Measurements from ENCODE around the gene PTGES2. TPM values are rescaled to one million over a fixed set of nuclear protein-coding genes. Genes with fewer than 3 reads are reported as not detected.

The PTGES2 gene
- total RNA-seq, 4 donors from 2014 or later, result 54.2 to 118 (median 83.0) TPM

DNA sequence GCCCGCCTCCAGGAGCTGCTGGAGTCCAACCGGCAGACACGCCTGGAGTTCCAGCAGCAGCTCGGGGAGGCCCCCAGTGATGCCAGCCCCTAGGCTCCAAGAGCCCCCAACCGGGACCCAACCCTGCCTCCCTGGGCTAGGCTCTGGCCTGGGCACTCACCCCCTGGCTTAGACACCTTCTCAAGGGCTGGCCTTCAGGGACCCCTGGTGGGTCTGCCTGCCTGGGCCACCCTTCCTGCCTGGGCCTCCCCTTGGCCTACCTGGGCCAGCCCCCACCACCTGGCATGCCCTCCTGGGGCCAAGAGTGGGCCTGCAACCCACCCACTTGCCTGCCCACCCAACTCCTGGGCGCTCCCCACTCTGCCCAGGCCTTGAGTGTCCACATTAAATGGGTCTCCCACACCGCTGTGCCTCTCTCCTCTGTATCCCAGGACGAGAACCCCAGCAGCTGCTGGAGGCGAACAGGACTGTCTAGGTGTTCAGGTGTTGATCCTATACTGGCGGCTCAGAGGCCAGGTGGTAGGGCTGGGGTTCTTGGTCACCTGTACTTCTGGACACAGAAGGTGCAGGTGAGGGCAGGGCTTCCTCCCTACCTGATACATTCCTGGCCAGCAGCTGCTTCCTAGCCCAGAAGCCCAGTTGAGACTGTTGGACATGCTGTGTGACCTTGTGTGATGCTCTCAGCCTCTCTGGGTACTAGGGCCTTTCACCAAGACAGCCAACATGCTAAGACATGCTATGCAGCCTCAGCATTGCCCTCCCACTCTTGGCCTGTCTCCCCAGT lies 36.2 kb upstream of the PTGES2 start:
- 95% methylated on average over 6 of the region's 10 CpGs; no CpG with 5 or more reads in 1 of the 2 donors for WGBS, 2 donors
- TF ChIP-seq, protein P1, sequence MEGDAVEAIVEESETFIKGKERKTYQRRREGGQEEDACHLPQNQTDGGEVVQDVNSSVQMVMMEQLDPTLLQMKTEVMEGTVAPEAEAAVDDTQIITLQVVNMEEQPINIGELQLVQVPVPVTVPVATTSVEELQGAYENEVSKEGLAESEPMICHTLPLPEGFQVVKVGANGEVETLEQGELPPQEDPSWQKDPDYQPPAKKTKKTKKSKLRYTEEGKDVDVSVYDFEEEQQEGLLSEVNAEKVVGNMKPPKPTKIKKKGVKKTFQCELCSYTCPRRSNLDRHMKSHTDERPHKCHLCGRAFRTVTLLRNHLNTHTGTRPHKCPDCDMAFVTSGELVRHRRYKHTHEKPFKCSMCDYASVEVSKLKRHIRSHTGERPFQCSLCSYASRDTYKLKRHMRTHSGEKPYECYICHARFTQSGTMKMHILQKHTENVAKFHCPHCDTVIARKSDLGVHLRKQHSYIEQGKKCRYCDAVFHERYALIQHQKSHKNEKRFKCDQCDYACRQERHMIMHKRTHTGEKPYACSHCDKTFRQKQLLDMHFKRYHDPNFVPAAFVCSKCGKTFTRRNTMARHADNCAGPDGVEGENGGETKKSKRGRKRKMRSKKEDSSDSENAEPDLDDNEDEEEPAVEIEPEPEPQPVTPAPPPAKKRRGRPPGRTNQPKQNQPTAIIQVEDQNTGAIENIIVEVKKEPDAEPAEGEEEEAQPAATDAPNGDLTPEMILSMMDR (IDR thresholded peaks at IDR 0.05), result no peak
- no peak for TF ChIP-seq POLR2A (IDR thresholded peaks at IDR 0.05)
- no peaks in the 10 kb centered on the region for H3K27me3 ChIP-seq
- DNase-seq, result no peak
- peaks cover 28 to 68% (median 29%) of the 10 kb centered on the region in 3 donors for H3K36me3 ChIP-seq
- peaks cover 11 to 41% (median 15%) of the 10 kb centered on the region in 3 donors for H3K4me1 ChIP-seq
- no peak overlapping the region for H3K27ac ChIP-seq
- intact Hi-C loops (cut with DNase I), result no loop called here
- H3K9me3 ChIP-seq, result no peaks in the 10 kb centered on the region
- H3K4me3 ChIP-seq, result no peak overlapping the region

DNA sequence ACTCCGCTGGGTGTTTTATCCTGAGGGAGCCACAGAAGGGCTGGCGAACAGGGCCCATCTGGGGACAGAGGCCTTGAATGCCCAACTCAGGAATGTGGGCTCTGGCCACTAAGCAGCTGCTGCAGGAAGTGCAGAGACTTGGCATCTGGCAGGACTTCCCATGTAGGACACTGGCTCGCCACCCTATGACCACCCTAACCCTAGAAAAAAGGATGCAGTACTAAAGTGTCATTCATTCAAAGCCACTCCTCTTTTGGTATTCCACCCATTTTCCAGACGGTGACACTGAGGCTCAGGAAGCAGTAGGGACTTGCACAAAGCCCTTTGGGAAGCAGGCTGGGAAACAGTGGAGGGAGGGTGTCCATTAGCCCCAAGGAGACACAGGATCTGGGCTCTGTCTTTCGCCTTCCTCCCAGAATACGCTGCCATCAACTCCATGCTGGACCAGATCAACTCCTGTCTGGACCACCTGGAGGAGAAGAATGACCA lies 35.5 kb upstream of the PTGES2 start:
- intact Hi-C loops (cut with DNase I), result no loop called here
- peaks cover 27 to 62% (median 29%) of the 10 kb centered on the region in 3 donors for H3K36me3 ChIP-seq
- no peaks in the 10 kb centered on the region for H3K9me3 ChIP-seq
- DNase-seq, result no peak
- H3K4me1 ChIP-seq, result peaks cover 11 to 41% (median 15%) of the 10 kb centered on the region in 3 donors
- H3K4me3 ChIP-seq, result no peak overlapping the region
- H3K27ac ChIP-seq, result no peak overlapping the region
- TF ChIP-seq, protein P1 (IDR thresholded peaks at IDR 0.05), result no peak
- no peak for TF ChIP-seq POLR2A (IDR thresholded peaks at IDR 0.05)
- no peaks in the 10 kb centered on the region for H3K27me3 ChIP-seq
- WGBS, 2 donors, result 86 to 93% methylated on average over 2 to 6 of the region's 6 CpGs

DNA sequence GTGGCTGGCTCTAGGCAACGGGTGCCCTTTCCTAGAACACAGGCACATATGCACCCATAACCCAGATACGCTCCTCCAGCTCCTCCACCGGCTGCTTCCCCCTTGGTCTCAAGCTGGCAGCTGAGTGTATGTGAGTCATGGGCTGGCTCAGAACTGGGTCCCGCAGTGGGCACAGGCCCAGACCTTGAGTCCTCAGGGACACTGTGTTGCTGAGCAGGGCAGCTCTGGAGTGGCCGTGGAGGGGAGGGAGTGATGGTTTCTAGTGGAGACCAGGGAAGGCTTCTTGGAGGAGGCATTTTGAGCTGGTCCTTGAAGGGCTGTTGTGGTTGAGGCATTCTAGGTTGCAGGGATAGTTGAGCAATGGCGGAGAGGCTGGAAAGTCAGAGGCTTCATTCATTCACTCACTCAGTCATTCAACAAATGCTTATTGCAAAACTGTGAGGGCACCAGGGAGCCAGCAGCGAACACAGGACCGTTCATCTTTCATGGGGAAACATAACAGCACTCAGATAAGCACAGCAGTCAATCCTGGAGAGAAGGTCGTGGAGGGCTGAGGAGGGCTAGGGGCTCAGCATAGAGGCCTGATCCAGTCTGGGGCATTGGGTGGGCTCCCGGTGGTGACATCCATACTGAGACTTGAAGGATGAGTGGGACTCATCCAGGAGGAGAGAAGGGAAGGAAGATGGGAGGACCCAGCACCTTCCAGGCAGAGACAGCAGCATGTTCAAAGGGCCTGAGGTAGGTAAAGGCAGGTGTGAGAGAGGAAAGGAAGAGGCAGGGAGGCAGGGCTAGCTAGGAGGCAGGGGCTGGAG lies 34.9 kb upstream of the PTGES2 start:
- no peak overlapping the region for H3K27ac ChIP-seq
- TF ChIP-seq POLR2A (IDR thresholded peaks at IDR 0.05), result no peak
- TF ChIP-seq, protein P1 (IDR thresholded peaks at IDR 0.05), result no peak
- H3K27me3 ChIP-seq, result no peaks in the 10 kb centered on the region
- H3K9me3 ChIP-seq, result no peaks in the 10 kb centered on the region
- DNase-seq, result no peak
- H3K36me3 ChIP-seq, result peaks cover 21 to 55% (median 22%) of the 10 kb centered on the region in 3 donors
- intact Hi-C loops (cut with DNase I), result no loop called here
- peaks cover 11 to 41% (median 15%) of the 10 kb centered on the region in 3 donors for H3K4me1 ChIP-seq
- WGBS, 2 donors, result 84 to 89% methylated on average over 7 to 8 of the region's 10 CpGs
- H3K4me3 ChIP-seq, result no peak overlapping the region

DNA sequence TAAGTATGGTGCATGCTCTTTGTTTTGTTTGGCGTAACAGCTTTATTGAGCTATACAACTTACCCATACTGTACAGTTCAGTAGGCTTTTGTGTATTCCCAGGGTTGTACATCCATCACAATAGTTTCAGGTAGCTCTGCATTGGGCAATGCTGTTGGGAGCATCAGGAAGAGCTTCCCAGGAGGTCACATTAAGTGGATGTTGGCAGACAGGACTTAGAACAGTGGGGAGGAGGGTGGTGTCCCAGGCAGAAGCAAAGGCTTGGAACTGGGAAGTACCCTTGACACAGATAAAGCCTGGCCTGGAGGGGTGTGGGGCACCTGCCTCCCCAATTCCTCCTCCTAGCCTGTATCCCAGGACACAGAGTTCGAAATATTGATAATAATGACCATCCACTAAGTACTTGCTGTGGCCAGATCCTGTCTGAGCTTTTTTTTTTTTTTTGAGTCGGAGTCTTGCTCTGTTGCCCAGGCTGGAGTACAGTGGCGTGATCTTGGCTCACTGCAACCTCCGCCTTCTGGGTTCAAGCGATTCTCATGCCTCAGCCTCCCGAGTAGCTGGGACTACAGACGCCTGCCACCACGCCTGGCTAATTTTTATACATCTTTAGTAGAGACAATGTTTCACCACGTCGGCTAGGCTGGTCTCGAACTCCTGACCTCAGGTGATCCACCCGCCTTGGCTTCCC lies 33.8 kb upstream of the PTGES2 start:
- no peak for DNase-seq
- 80 to 81% methylated on average over 13 of the region's 13 CpGs for WGBS, 2 donors
- Histone ChIP-seq H3K4me3 (peak overlapping the region in 2 of 4 donors; percentile 62 to 73), H3K27ac (no peak overlapping the region), H3K4me1 (peaks cover 11 to 41% (median 15%) of the 10 kb centered on the region in 3 donors), H3K27me3 (no peaks in the 10 kb centered on the region), H3K36me3 (peaks cover 11 to 44% (median 15%) of the 10 kb centered on the region in 3 donors), H3K9me3 (no peaks in the 10 kb centered on the region)
- TF ChIP-seq, protein P1 (IDR thresholded peaks at IDR 0.05), result no peak
- no peak for TF ChIP-seq POLR2A (IDR thresholded peaks at IDR 0.05)
- intact Hi-C loops (cut with DNase I), result no loop called here
